GM21825 (cell line): Measurements from ENCODE around the gene KMO.

Source experiments
- ATAC-seq: cut with Tn5 transposase; IDR thresholded peaks from one replicate; pipeline ENCODE4 v1.9.1; 2021; ENCODE audit warnings: mild to moderate bottlenecking, moderate library complexity; ENCODE audit not compliant: unreplicated experiment

The KMO gene

DNA sequence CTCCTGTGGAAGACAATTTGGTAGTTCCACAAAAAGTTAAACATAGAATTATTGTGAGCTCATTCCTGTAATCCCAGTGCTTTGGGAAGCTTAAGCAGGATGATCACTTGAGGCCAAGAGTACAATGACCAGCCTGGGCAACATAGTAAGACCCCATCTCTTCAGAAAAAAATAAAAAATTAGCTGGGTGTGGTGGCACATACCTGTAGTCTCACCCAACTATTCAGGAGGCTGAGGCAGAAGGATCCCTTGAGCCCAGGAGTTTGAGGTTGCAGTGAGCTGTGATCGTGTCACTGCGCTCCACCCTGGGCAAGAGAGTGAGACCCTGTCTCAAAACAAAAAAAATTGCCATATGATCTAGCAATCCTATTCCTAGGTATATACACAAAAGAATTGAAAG, 112.1 kb downstream of the KMO start:
- ATAC-seq = no peak

- ATAC-seq = no peak
Measured at GRCh38 chr1:241645199-241645598, 113.0 kb downstream of the KMO start.
